H1 (cell line): Measurements from ENCODE around the gene IRS1. TPM values are rescaled to one million over a fixed set of nuclear protein-coding genes. Genes with fewer than 3 reads are reported as not detected.

ENCODE experiments used
- CBX5 ChIP-seq: fragments of 300-800, 300-1000 bp; sonication (generic); IDR thresholded peaks from 2 replicates; pipeline ENCODE4 v1.7.1; 2016; ENCODE audit warnings: antibody characterized with exemption, low read length, low read depth
- JUND ChIP-seq: IDR thresholded peaks from 2 replicates; pipeline ENCODE4 v1.6.1; 2011; ENCODE audit warnings: mild to moderate bottlenecking, improper control_type of control experiment, low read length
- RBBP5 ChIP-seq: IDR thresholded peaks from 2 replicates; pipeline ENCODE4 v1.7.1; 2012; ENCODE audit warnings: low read depth, mild to moderate bottlenecking, inconsistent platforms, low read length, moderate library complexity, borderline replicate concordance
- SIX5 ChIP-seq: IDR thresholded peaks from 2 replicates; pipeline ENCODE4 v1.6.1; 2011; ENCODE audit warnings: mild to moderate bottlenecking, low read depth, low read length
- SP1 ChIP-seq: IDR thresholded peaks from 2 replicates; pipeline ENCODE4 v1.6.1; 2011; ENCODE audit warnings: low read depth, low read length
- TBP ChIP-seq: IDR thresholded peaks from 2 replicates; pipeline ENCODE4 v1.6.1; 2011; ENCODE audit warnings: low read depth, low read length, improper control_type of control experiment
- polyA plus RNA-seq, 7 experiments: library from polyadenylated mRNA; depleted of rRNA in 3 of 7; stranded (reverse) in 5 of 7; unstranded in 2 of 7; fragments of >200 nt in 5 of 7; fragments of 200-250 nt in 2 of 7; gene quantifications; 1 replicate in 5 of 7; 2 replicates in 1 of 7; 4 replicates in 1 of 7; pipeline versions ENCODE4 v1.2.1 to v1.2.3, GENCODE V29; 2011 to 2013; ENCODE audit warnings: missing spikeins in 2 of 7, mixed read lengths in 2 of 7
- total RNA-seq: library from RNA; stranded (reverse); fragmentation: NEBNext Ultra II Directional; extraction: Animal tissue kit (Norgen Biotek cat#: 25700); gene quantifications from 2 replicates; pipeline ENCODE4 v1.2.1, GENCODE V29; 2021
- TF ChIP-seq, protein P1 (sequence below): IDR thresholded peaks from 2 replicates; pipeline ENCODE4 v1.6.1; 2012; ENCODE audit warnings: inconsistent platforms

IRS1 gene
- total and polyA plus RNA-seq, 2 of the 8 experiments (the other 6 are each of a cell fraction or from before 2014, with no cell fraction given): 9.1 to 26.9 TPM

DNA sequence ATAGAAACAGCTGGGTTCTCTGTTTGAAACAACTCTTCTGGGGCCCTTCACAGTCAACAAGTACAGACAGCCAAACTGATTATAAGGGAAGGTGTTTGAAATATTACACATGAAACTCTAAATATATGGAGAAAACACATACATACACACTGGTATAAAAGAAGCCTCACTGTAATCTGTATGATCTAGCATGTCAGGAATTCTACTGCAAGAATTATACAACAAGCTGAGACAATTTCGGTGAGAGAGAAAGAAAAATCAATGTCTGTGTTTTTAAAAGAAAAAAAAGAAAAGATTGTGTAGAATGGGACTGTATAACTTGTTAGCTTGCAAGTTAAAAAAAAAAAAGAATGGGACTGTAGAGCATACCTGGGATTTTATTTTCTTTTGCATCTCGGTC is 26.3 kb downstream of the IRS1 start (continued):
- no peak for TF ChIP-seq TBP
- TF ChIP-seq JUND: no peak
- no peak for TF ChIP-seq CBX5
- no peak for TF ChIP-seq RBBP5
- no peak for TF ChIP-seq SIX5
- no peak for TF ChIP-seq SP1
- TF ChIP-seq, protein P1, sequence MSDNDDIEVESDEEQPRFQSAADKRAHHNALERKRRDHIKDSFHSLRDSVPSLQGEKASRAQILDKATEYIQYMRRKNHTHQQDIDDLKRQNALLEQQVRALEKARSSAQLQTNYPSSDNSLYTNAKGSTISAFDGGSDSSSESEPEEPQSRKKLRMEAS: no peak
